HG03342 (cell line): ENCODE results near the gene SLFN12L.
"Not testable (repeated sequence)": the region's sequence is repeated elsewhere in the genome, so short reads cannot be mapped to it uniquely, and the experiment has no call there.

Experiments
- ATAC-seq: cut with Tn5 transposase; IDR thresholded peaks from one replicate; pipeline ENCODE4 v1.9.1; 2021; ENCODE audit warnings: mild to moderate bottlenecking, moderate library complexity; ENCODE audit not compliant: unreplicated experiment

Gene SLFN12L

GRCh38 chr17:35543856-35544255 lies 6.4 kb upstream of the SLFN12L start:
- ATAC-seq = no peak

DNA sequence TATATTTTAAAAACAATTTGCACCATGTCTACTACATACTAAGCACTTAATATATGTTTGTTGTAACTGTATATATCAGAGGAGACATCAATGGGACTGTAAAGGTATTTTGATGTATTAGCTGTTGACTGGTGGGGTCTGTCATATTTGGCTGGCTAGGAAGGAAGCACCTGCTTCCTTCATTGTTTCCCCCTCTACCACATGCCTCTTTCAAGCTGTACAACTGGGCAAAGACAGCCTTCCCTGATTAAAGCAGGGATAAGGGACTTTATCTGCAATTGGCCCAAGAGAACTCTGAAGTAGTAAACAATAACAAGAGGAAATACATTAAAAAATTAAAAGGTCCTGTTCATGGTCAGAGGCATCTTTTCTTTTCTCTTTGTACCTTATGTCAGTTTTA lies 5.5 kb upstream of the SLFN12L start:
- ATAC-seq = no peak

GRCh38 chr17:35541434-35541833 lies 4.0 kb upstream of the SLFN12L start:
- no peak for ATAC-seq

DNA sequence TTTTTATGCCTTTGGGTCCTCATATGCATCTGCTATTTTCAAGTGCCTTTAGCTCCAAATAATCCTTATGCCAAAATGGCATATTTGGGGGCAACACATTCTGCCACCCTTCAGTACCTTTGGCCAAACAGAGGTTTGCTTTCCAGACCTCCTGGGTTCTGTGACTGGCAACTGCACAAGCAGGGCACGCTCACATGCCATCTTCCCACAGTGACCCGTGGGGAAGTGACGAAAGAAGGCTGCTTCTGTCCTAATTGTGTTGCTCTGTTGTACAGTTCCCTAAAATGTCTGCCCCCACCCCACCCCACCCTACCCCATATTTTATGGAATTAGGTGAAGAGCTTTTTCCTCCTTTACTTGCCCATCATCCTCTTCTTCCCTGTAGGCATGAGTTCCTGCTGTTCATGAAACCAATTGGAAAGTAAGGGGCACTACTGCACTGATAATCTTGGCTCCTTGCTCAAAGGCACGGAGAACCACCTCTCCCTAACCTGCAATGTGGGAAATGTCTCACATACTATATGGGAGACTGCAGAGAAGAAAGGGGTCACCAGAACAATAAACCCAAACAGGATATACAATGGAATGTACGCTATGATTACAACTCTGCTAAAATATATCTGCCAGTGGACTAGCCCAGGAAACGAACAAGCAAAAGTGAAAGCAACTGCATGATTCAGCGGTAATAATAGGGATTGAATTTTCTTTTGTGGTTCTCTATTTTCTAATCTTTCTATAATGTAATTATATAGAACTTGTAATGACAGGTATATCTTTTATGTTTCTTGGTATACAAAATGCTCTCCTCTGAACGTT lies 3.3 kb upstream of the SLFN12L start:
- no peak for ATAC-seq

- ATAC-seq = no peak
These were observed 2.2 kb upstream of the SLFN12L start for GRCh38 chr17:35539659-35540026.

DNA sequence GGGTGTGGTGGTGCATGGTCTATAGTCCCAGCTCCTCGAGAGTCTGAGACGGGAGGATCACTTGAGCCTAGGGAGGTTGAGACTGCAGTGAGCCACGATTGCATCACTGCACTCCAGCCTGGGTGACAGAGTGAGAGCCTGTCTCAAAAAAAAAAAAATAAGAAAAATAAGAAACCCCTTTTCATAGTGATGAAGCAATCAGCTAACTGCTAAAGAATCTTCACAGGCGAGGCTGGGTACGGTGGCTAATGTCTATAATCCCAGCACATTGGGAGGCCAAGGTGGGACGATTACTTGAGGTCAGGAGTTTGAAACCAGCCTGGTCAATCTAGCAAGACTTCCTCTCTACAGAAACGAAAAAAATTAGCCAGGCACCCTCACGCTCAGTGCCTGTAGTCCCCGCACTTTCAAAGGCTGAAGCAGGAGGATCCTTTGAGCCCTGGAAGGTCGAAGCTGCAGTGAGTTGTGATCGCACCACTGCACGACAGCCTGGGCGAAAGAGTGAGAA lies 760 bp downstream of the SLFN12L start:
- ATAC-seq = no peak

DNA sequence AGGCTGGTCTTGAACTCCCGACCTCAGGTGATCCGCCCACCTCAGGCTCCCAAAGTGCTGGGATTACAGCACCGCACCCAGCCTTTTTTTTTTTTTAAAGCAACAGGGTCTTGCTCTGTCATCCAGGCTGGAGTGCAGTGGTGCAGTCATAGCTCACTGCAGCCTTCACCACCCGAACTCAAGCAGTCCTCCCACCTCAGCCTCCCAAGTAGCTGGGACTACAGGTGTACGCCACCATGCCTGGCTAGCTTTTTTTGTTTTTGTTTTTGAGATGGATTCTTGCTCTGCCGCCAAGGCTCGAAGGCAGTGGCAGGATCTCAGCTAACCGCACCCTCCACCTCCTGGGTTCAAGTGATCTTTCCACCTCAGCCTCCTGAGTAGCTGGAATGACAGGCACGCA lies 2.1 kb downstream of the SLFN12L start:
- not testable (repeated sequence) for ATAC-seq

- ATAC-seq = no peak
These were observed 2.8 kb downstream of the SLFN12L start for GRCh38 chr17:35534576-35535093.

- no peak for ATAC-seq
These were observed 6.3 kb downstream of the SLFN12L start for GRCh38 chr17:35531160-35531559.

DNA sequence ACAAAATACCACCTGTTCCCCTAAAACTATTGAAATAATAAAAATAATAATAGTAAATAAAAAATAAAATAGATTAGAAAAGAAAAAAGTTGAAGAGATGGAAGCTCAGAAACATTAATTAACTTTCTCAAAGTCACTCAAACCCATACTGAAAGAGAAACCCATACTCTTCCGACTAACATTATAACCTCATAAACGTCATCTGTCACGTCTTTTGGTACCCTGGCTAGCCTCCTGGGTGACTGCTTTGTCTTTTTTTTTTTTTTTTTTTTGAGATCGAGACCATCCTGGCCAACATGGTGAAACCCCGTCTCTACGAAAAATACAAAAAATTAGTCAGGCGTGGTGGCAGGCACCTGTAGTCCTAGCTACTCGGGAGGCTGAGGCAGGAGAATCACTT lies 7.6 kb downstream of the SLFN12L start:
- ATAC-seq = no peak

GRCh38 chr17:35529326-35529725 lies 8.2 kb downstream of the SLFN12L start:
- not testable (repeated sequence) for ATAC-seq

DNA sequence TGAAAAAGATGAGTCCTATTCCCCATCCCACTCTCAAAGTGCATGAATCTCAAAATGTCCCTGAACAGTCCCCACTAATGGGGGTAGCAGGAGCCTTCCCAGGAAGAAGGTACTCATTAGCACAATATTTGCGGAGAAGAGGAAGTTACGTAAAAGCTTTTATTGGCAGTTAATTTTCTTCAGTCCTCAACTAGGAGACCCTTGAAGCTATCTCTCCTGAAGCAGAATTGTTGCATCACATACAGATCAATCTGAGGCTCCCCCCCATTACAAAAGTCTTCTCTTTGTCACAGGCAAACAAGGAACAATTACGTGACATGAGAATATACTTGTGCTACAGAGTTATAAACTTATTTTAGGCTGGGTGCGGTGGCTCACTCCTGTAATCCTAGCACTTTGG lies 14.2 kb downstream of the SLFN12L start:
- ATAC-seq = no peak

GRCh38 chr17:35521654-35522256 lies 15.7 kb downstream of the SLFN12L start:
- not testable (repeated sequence) for ATAC-seq

DNA sequence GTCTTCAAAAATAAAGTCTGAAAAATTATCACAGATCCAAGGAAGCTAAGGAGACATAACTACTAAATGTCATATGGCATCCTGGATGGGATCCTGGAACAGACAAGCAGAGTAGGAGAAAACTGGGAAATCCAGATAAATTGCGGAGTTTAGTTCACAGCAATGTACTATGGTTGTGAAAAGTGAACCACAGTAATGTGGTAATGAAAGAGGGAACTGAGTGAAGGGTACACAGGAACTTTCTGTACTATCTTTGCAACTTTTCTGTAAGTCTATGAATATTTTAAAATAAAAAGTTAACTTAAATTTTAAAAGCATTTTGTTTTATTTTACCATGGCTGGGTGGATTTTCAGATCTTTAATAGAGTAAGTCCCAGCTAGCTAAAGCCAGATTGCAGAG lies 16.3 kb downstream of the SLFN12L start:
- no peak for ATAC-seq

DNA sequence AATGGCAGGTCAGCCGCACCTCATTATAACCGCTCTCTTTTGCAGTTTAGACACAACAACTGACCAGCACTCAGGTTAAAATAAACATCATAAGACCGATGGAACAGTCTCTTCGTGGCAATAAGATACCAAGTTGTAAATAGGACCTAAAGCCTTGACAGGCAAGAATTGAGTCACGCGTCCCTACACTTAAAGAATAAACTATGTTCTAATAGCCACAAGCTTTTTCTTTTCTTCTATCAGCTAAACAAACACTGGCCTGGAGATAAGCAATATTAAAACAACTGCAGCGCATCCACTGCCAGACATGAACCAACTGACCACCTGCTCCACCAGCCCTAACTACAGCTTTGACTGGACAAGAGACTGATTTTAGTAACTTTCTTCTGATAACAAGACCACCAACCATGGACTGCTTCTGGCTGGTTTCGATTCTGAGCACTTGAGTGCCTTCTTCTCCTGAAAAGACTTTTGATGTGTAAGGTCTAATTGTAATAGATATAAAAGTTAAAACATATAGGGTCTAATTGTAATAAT lies 17.5 kb downstream of the SLFN12L start:
- no peak for ATAC-seq

DNA sequence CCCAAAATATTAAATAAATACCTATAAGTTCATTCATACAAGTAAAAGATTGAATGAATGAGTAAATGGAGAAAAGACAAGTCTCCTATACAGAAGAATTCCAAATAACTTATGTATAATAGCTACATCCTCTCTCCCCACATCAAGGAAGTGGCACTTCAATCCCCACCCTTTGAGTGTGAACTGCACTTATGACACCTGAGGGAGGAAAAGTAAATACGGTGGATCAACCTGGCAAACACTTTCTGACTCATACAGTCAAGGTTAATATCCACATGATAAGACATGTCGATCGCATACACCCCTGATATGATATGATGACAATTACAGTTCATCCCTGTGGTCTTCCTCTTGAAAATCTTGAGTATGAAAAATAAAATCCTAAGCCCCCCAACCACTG lies 18.0 kb downstream of the SLFN12L start:
- ATAC-seq = no peak

GRCh38 chr17:35518431-35518830 lies 19.0 kb downstream of the SLFN12L start:
- ATAC-seq = not testable (repeated sequence)

GRCh38 chr17:35515027-35515426 lies 22.5 kb downstream of the SLFN12L start:
- no peak for ATAC-seq

- no peak for ATAC-seq
These were observed 22.9 kb downstream of the SLFN12L start for GRCh38 chr17:35514564-35514963.

DNA sequence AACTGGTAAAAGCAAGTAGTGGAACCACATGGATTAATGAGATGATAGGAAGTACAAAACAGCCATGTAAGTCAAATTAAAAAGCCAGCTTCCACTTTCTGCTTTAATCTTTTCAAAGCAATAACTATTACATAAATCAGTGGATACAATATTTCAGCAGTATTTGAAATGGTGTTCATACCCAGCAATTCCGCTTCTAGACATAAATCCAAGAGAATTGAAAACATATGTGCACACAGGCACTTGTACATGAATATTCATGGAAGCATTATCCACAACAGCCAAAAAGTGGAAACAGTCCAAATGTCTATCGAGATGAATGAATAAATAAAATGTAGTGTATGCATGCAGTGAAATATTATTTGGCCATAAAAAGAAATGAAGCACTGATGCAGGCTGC lies 27.4 kb downstream of the SLFN12L start:
- ATAC-seq = no peak

DNA sequence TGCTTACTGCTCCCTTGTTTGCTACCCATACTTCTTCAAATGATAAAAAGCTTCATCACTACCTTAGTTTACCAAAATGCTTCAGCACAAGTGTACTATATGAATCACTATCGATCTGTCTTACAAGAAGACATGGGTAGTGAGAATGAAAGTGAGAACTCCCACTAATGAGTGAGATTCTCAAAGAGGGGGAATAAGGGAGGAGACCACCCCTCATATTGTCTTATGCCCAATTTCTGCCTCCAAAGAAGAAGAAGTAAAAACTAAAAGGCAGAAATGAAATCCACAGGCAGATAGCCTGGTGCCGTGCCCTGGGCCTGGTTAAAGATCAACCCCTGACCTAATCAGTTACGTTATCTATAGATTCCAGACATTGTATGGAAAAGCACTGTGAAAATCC lies 29.8 kb downstream of the SLFN12L start:
- ATAC-seq = not testable (repeated sequence)

DNA sequence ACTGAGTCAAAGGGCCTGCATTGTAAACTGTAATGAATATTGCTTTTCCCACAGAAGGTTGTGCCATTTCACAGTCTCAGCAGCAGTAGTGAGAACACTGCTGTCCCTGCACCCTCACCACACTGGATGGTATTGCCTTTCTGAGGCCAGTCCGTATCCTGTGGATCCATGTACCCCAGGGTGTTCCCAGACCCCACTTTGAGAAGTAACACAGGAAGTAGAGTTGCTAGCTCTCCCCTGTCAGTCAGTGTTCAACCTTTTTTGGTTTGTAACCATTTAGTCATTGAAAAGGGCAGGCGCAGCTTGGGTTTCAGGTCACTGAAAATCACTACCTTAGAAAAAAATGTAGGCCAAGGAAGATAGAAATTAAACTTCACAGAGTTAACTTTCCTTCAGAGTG lies 37.9 kb downstream of the SLFN12L start:
- no peak for ATAC-seq
